HG03575 (cell line): ENCODE data around the gene NRG2.

Source experiments
- ATAC-seq: cut with Tn5 transposase; IDR thresholded peaks from one replicate; pipeline ENCODE4 v1.9.1; 2021; ENCODE audit not compliant: unreplicated experiment, insufficient number of reproducible peaks, low FRiP score; ENCODE audit errors: extremely low read depth

The NRG2 gene

GRCh38 chr5:140042643-140043507 lies at the start of gene NRG2:
Gene NRG2, minus strand, starts transcription at chr5:140043299.
- no peak for ATAC-seq

DNA sequence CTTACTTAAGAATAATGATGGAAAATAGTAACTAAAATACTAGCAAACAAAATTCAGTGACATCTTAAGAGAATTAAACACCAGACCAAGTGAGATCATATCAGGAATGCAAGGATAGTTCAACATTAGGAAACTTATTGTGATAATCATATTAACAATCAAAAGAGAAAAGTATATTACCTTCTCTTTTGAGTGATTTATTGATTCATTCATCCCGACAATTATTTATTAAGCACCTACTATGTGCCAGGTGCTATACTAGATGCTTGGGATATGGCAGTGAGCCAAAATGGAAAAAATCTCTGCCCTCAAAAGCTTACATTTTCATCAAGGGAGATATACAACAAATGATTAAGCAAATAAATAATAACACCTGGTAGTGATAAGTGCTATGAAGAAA lies 47.2 kb upstream of the NRG2 start:
- no peak for ATAC-seq

DNA sequence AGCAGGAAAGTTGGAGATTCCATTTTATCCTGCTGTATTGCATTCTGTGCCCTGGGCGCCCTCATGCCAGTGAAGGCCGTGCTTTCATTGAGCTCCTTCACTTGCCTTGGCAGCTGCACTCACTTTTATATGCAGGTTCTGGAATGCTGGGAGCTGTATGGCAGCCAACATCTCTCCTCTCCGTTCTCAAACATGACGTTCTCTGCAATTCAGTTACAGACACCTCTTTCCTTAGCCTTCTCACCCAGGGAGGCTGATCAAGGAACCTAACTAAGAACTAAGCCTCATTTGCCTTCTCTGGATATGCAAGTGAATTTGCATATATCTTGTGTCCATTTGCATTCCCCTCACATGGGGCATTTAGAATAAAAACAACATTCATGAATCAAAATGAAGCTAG lies 41.4 kb upstream of the NRG2 start:
- ATAC-seq = no peak

DNA sequence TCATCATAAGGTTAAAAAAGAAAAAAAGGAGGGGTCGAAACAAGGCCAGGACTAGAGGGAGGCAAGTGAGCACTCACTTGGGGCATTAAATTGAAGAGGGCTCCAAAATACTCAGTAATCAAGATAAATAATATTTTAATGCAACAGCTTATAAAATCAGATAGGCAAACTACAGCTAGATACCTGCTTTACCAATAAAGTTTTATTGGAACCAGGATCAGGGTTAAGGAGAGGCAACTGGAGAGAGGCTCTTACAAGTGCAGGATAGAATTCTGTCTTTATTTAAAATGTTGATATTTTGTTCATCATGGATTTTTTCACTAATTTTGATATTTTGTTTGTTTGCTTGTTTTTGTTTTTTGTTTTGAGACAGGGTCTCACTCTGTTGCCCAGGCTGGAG lies 40.6 kb upstream of the NRG2 start:
- no peak for ATAC-seq

DNA sequence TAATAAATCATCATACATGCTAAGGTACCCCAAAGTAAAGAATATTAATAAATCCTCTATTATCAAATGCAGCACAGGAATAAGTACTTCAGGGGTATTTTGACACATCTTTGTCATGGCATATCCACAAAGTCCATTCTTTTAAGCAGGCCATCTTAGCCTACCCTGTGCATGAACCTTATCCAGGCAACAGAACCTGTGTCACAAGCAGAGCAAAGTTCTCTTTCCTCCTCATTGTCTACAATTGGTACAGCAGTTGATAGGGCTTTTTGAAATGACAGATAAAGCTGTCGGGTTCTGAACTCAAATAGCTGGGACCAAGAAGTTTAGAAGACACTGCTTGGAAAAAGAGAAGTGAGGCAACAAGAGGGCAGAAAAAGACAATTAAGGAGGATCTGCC lies 40.0 kb upstream of the NRG2 start:
- no peak for ATAC-seq

- ATAC-seq = no peak
Observed at GRCh38 chr5:140076788-140077187, 33.7 kb upstream of the NRG2 start.

DNA sequence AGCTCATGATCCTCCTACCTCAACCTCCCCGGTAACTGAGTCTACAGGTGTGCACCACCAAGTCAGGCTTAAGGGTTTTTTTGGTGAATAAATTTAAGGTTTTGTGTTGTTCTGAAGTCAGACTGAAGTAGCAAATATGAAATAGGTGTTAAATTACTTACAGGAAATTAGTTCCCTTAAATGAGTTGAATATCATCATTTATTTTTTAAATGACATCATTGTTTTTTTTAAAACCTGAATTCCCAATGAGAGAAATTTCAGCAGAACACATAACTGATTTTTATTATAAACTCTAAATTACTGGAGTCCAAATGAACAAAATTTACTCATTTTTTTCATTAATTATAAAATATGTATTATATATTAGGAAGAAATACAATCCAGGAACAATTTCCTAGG lies 33.0 kb upstream of the NRG2 start:
- no peak for ATAC-seq

DNA sequence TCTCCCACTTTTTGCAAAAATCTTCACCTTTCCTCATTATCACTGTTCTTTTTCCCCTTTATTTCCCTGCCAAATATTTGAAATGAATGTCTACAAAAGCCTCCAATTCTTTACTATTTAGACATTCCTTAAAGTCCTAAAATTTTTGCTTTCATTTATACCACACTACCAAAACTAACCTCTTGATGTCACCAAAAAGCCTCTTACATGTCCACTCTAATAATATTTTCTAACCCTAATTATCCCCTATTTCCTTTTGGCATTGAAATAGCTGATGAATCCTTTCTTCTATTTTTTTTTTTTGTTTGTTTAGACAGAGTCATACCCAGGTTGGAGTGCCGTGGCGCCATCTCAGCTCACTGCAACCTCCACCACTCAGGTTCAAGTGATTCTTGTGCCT lies 32.3 kb upstream of the NRG2 start:
- no peak for ATAC-seq

GRCh38 chr5:140073296-140073695 lies 30.2 kb upstream of the NRG2 start:
- ATAC-seq = no peak

DNA sequence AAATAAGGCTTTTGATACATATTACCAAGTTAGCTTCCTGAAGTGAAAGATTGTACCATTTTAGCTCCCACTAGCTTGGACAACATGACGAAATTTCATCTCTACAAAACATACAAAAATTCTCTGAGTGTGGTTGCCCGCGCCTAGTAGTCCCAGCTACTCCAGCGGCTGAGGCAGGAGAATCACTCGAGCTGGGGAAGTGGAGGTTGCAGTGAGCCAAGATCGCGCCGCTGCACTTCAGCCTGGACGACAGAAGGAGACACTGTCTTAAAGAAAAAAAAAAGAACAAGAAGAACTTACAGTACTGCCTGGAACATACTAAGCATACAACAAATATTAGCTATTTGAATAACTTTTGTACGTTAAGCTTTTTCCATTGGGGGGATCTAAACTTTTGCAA lies 29.7 kb upstream of the NRG2 start:
- ATAC-seq = no peak

DNA sequence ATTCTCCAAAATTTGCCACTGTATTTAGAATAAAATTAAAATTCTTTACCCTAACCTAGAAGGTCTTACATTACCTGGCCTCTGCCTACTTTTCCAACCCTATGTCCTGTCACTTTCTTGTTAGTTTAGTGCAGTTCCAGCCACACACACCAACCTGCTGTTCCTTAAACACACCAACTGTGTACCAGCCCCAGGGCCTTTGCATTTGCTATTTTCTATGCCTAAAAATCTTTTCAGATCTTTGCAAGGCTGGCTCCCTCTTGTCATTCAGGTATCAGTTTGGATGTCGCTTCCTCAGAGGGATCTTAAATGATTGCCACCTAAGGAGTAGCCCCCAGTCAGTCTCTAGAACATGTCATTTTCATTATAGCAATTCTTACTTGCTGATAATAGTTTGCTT lies 17.7 kb upstream of the NRG2 start:
- no peak for ATAC-seq

GRCh38 chr5:140058212-140058932 lies 15.3 kb upstream of the NRG2 start:
- ATAC-seq = no peak

DNA sequence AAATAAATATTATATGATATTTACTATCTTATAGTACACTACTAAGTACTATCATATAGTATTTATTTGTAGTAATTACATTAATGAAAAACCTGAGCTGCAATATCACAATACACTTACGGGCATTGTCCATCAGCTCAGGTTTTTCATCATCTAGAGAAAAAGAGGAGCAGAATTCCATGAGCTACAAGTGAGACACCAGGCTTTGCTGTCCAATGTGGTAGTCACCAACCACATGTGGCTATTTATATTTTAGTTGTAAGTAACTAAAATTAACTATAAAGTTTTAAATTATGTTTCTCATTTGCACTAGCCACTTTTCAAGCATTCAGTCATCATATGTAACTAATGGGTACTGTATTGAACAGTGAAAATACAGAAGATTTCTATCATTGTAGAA lies 13.8 kb upstream of the NRG2 start:
- ATAC-seq = no peak

GRCh38 chr5:140055152-140055551 lies 12.1 kb upstream of the NRG2 start:
- no peak for ATAC-seq

DNA sequence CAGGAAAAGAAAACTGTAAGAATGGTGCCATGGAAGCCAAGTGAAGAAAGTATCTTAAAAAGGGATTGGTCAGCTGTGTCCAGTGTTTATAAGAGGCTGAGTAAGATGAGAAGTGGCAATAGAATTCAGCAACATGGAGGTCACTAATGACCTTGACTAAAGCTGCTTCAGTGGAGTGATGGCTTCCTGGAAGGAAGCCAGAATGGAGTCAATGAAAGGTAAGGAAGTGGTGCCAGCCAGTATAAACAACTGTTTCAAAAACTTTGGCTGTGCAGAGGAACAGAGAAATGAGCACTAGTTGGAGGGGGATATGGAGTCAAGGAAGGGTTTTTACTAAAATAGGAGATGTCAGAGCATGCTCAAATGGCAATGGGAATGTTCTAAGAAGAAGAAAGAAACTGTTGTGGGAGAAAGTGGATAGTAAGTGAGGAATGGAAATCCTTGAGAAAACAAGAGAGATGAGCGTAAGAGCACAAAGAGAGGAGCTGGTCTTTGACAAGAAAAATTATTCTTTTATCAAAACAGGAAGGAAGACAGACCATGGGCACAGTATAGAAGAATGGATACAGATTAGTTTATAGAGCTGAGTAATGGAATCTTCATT lies 11.1 kb upstream of the NRG2 start:
- ATAC-seq = no peak

GRCh38 chr5:140051950-140052349 lies 8.9 kb upstream of the NRG2 start:
- ATAC-seq = no peak

- ATAC-seq = no peak
Observed at GRCh38 chr5:140049713-140050112, 6.6 kb upstream of the NRG2 start.

- ATAC-seq = no peak
Observed at GRCh38 chr5:140049205-140049604, 6.1 kb upstream of the NRG2 start.

DNA sequence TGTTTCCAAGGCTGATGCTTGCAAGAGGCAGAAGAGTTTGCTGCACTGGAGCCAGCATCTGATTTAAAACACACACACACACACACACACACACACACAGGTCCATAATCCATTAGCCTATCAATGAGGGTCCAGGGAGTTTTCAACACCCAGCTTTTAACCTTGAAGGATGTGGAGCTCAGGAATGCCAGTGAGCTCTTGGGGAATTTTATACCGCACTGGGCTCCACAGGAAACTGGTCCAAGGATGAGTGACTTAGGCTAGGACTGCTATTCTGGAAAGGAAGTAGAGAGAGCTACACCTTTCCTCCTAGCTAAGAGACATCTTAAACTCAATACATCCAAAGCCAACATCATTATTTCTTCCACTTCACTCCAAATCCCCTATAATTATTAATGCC lies 942 bp upstream of the NRG2 start:
- ATAC-seq = no peak

DNA sequence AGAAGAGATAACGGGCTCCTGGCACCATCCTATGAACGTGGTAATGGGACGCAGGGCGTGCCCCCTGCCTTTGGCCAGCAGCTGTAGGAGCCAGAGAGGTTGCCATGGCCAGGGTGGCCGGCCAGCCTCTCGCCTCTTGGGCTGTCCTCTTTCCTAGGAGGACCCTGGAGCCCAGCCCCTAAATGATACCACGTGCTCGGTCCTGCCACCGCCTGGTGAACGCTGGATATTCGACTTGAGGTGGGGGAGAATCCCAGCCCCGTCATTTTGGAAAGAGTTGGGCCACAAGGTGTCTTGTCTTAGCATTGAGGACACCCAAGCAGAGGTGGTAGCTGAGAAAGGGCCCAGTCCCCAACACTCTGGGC lies 391 bp upstream of the NRG2 start:
- no peak for ATAC-seq
